ENCODE measurements around the gene GCN1. TPM values are rescaled to one million over a fixed set of nuclear protein-coding genes. Genes with fewer than 3 reads are reported as not detected.

Gene GCN1
- total and polyA plus RNA-seq, 2 of the 8 experiments (the other 6 are each of a cell fraction or from before 2014, with no cell fraction given) = 61.4 to 133 TPM

GRCh38 chr12:120110550-120111501, 83.7 kb downstream of the GCN1 start:
- Histone ChIP-seq H3K79me2 (ENCODE audit: control insufficient read depth in 1 of 2, insufficient read depth in 2 of 2, low read length in 2 of 2) (peaks cover 0 to 78% of the 10 kb centered on the region in 2 experiments; a peak in 3 of 4 replicates), H3K23ac (ENCODE audit: insufficient read length) (no peak overlapping the region), H4K5ac (ENCODE audit: insufficient read length, low read depth, low read length) (no peak overlapping the region), H2BK12ac (ENCODE audit: low read depth, low read length) (peak overlapping the region; percentile 68; the same call in 1 of the 2 replicates), H3K4me2 (ENCODE audit: insufficient read depth in 1 of 2, low read depth in 2 of 2, low read length in 2 of 2) (no peak overlapping the region), H2BK120ac (replicated peaks; ENCODE audit: low read depth, low read length) (no peak overlapping the region), H3K27me3 (replicated peaks in 1 of 4; ENCODE audit: control insufficient read depth in 3 of 4, extremely low read depth in 1 of 4, insufficient read depth in 3 of 4, low read length in 3 of 4) (no peaks in the 10 kb centered on the region), H3K4me1 (replicated peaks in 1 of 4; ENCODE audit: control insufficient read depth in 3 of 4, insufficient read depth in 4 of 4, low read length in 3 of 4) (peaks cover 8 to 17% (median 11%) of the 10 kb centered on the region in 4 experiments), H3K18ac (ENCODE audit: extremely low read depth, low read length) (no peak overlapping the region; the same call in 1 of the 2 replicates), H2BK15ac (ENCODE audit: low read length) (0 out of 2 replicates have a peak overlapping the region, but pooled peaks have one; percentile 61), H3K9ac (replicated peaks in 1 of 4; ENCODE audit: extremely low read depth in 1 of 4, low read depth in 3 of 4, low read length in 3 of 4) (no peak overlapping the region; a peak in 1 of 7 replicates), H3K4me3 (ENCODE audit: extremely low read depth in 1 of 4, insufficient read depth in 2 of 4, low read depth in 3 of 4, low read length in 4 of 4) (no peak overlapping the region), H3K56ac (replicated peaks; ENCODE audit: insufficient read length, low read depth, low read length) (no peak overlapping the region), H4K91ac (replicated peaks; ENCODE audit: insufficient read length, low read length) (no peak overlapping the region), H2AFZ (ENCODE audit: low read length) (no peak overlapping the region), H3K79me1 (ENCODE audit: low read depth, low read length) (peaks cover 18% of the 10 kb centered on the region), H3K14ac (ENCODE audit: insufficient read length) (no peak overlapping the region), H2AK5ac (ENCODE audit: low read depth, low read length) (peak overlapping the region; percentile 32; the same call in 1 of the 2 replicates), H3K23me2 (ENCODE audit: low read depth, low read length) (peaks cover 2% of the 10 kb centered on the region), H4K20me1 (replicated peaks in 1 of 2; ENCODE audit: control insufficient read depth in 1 of 2, insufficient read depth in 2 of 2, low read length in 2 of 2) (peaks cover 6 to 9% of the 10 kb centered on the region in 2 experiments), H3K36me3 (ENCODE audit: control insufficient read depth in 2 of 4, insufficient read depth in 4 of 4, low read length in 3 of 4) (peaks cover 0 to 4% (median 2%) of the 10 kb centered on the region in 4 experiments; a peak in 2 of 8 replicates), H2BK20ac (ENCODE audit: low read length) (no peak overlapping the region), H4K8ac (ENCODE audit: extremely low read depth, insufficient read depth, low read length) (no peak overlapping the region; the same call in 1 of the 2 replicates), H3K27ac (ENCODE audit: low read depth, low read length) (peak overlapping the region; percentile 30), H3K4ac (replicated peaks; ENCODE audit: insufficient read length, low read depth, low read length) (no peak overlapping the region), H3K9me3 (ENCODE audit: insufficient read depth in 2 of 2, low read depth in 1 of 2, low read length in 1 of 2) (no peaks in the 10 kb centered on the region), H2BK5ac (ENCODE audit: low read depth, low read length) (peak overlapping the region; percentile 78; the same call in 1 of the 2 replicates)
- ChIA-PET CTCF (ENCODE audit: partially characterized antibody) (interaction anchor here (0.8 to 1.0 kb wide), 2 partner anchors 27 to 48 kb away, joined by 3 read pairs; no protein-coding TSS in a partner anchor), POLR2A (ENCODE audit: partially characterized antibody) (interaction anchor here (0.5 to 2.7 kb wide), 13 partner anchors 8 to 182 kb away, joined by 3 to 15 read pairs (median 5); partner anchors contain the start of genes RNU4-1 and RPLP0)
- TF ChIP-seq NANOG (IDR thresholded peaks at IDR 0.05; ENCODE audit: insufficient read depth, low read depth, low read length, poor library complexity, severe bottlenecking) (no peak), NRF1 (IDR thresholded peaks at IDR 0.05; ENCODE audit: low read depth, low read length) (no peak), TEAD4 (IDR thresholded peaks at IDR 0.05; ENCODE audit: low read depth, low read length) (no peak), TBP (IDR thresholded peaks at IDR 0.05; ENCODE audit: low read depth, low read length) (no peak), BCL11A (IDR thresholded peaks at IDR 0.05; ENCODE audit: low read depth in 2 of 2, low read length in 2 of 2) (no peak), TAF1 (IDR thresholded peaks at IDR 0.05; ENCODE audit: low read depth, low read length) (no peak), BACH1 (IDR thresholded peaks at IDR 0.05; ENCODE audit: low read length) (0 out of 2 replicates have a peak, but pooled peaks have one; percentile 7), RNF2 (IDR thresholded peaks at IDR 0.05; ENCODE audit: borderline replicate concordance, low read depth, low read length, missing control alignments, poor library complexity, severe bottlenecking) (no peak)
- WGBS, 2 experiments (ENCODE audit: extremely low coverage in 1 of 2, insufficient coverage in 1 of 2, insufficient read length in 1 of 2, insufficient replicate concordance in 2 of 2, low coverage in 1 of 2, low lambda C conversion rate in 2 of 2, missing lambda C conversion rate in 1 of 2) = 80% methylated on average over 26 of the region's 26 CpGs; no CpG with 5 or more reads in 1 of the 2 experiments
- DNase-seq (ENCODE audit: low read depth in 1 of 2, low spot score in 2 of 2) (peak in 1 of 2 experiments; percentile 61), FAIRE-seq (no peak)

Data from H1 (cell line).